Peyer's patch (tissue), 4 donors: ENCODE results near the gene BMP7.

Experiments used
- POLR2A ChIP-seq, 2 donors: fragments of 450-650 bp; IDR thresholded peaks; one replicate each; pipeline ENCODE4 v1.5.1; 2017; ENCODE audit warnings: antibody characterized with exemption in 2 of 2, mild to moderate bottlenecking in 2 of 2, moderate library complexity in 2 of 2
- TF ChIP-seq, protein P1 (sequence below), 6 experiments: fragments of 450-650 bp in 4 of 6; fragments of 200-600 bp in 2 of 6; sonication (generic) in 1 of 6; IDR thresholded peaks; one replicate each; pipeline ENCODE4 v1.5.1; 2017 to 2019; ENCODE audit warnings: antibody characterized with exemption in 6 of 6, mild to moderate bottlenecking in 3 of 6, moderate library complexity in 1 of 6

DNA sequence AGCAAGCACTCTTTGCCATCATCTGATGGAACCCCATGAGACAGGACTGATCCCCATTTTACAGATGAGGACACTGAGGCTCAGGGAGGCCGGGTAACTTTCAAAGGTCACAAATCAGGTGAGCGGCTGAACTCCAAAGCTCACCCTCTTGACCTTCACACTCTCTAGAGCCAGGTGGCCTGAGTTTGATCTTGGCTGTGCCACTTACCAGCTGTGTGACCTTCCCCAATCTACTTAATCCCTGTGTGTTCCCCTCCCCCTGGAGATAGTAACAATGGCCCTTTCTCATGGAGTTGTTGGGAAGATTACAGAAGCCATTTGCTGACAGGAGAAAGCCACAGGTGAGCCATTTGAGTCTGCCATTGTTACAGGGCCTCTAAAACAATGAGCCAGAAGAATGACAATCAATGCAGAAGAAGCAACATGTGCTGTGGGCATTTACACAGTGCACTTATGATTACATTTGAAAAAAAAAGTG lies 34.5 kb downstream of the BMP7 start:
- TF ChIP-seq, protein P1, sequence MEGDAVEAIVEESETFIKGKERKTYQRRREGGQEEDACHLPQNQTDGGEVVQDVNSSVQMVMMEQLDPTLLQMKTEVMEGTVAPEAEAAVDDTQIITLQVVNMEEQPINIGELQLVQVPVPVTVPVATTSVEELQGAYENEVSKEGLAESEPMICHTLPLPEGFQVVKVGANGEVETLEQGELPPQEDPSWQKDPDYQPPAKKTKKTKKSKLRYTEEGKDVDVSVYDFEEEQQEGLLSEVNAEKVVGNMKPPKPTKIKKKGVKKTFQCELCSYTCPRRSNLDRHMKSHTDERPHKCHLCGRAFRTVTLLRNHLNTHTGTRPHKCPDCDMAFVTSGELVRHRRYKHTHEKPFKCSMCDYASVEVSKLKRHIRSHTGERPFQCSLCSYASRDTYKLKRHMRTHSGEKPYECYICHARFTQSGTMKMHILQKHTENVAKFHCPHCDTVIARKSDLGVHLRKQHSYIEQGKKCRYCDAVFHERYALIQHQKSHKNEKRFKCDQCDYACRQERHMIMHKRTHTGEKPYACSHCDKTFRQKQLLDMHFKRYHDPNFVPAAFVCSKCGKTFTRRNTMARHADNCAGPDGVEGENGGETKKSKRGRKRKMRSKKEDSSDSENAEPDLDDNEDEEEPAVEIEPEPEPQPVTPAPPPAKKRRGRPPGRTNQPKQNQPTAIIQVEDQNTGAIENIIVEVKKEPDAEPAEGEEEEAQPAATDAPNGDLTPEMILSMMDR (IDR thresholded peaks at IDR 0.05) = no peak
- no peak for TF ChIP-seq POLR2A (IDR thresholded peaks at IDR 0.05)
